ENCODE results near the gene CCDC178. TPM values are rescaled to one million over a fixed set of nuclear protein-coding genes. Genes with fewer than 3 reads are reported as not detected.

CCDC178 gene
- total and polyA plus RNA-seq, 2 donors (not counting 3 experiments of a cell fraction or from before 2014, with no cell fraction given) = 0.80 to 1.6 TPM

DNA sequence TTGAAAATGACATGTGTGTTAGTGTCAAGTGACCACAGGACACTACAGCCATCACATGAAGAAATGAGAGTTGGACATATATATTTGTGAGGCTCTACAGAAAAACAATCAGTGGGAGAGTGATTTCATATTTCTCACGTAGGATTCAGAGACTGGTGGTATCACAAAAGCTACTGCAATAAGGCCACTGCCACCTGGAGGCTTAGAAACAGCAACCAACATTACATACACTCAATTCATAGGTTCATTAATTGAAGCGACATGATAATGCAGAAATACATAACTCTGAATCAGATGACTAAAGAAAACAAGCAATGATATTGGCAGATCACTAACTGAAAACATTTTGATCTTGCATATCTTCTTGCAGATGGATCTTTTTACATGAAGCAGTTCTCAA lies 419.6 kb downstream of the CCDC178 start:
- ChIA-PET CTCF (no interaction called here), POLR2A (no interaction called here)
- H3K4me3 ChIP-seq (replicated peaks in 1 of 3; ENCODE audit: insufficient read depth in 1 of 3, low read depth in 1 of 3, low read length in 3 of 3) = no peak overlapping the region
- FAIRE-seq = no peak
- no peak for DNase-seq (ENCODE audit: low read depth, low spot score)
- H3K9me3 ChIP-seq (replicated peaks; ENCODE audit: control insufficient read depth, insufficient read depth, low read length) = no peaks in the 10 kb centered on the region
- H3K4me2 ChIP-seq (ENCODE audit: insufficient read depth, low read length) = no peak overlapping the region
- H3K27me3 ChIP-seq (ENCODE audit: control insufficient read depth in 2 of 2, insufficient read depth in 2 of 2, low read length in 2 of 2) = no peaks in the 10 kb centered on the region
- no peak overlapping the region for H3K9ac ChIP-seq (replicated peaks; ENCODE audit: extremely low read depth, insufficient read depth, low read length)
- intact Hi-C loops (cut with micrococcal nuclease) (no loop called here), dilution Hi-C loops (cut with MboI; ENCODE audit: extremely low pct_ligation_motif_present, low sequenced_read_pairs) (no loop called here)
- no peaks in the 10 kb centered on the region for H3K4me1 ChIP-seq (ENCODE audit: control insufficient read depth, extremely low read depth, insufficient read depth, low read length)
- BruUV-seq (replicated peaks) = no TSS peak
- H2AFZ ChIP-seq (ENCODE audit: low read depth, low read length) = no peak overlapping the region
- no peaks in the 10 kb centered on the region for H3K79me2 ChIP-seq (ENCODE audit: control insufficient read depth, insufficient read depth, low read length)
- no peak overlapping the region for H3K27ac ChIP-seq (ENCODE audit: insufficient read depth, low read depth, low read length)
- H3K36me3 ChIP-seq (ENCODE audit: control insufficient read depth in 2 of 2, extremely low read depth in 1 of 2, insufficient read depth in 2 of 2, low read length in 2 of 2) = no peaks in the 10 kb centered on the region
- no peak for TF ChIP-seq MYC (IDR thresholded peaks at IDR 0.05; ENCODE audit: low read depth, low read length)
- no peaks in the 10 kb centered on the region for H4K20me1 ChIP-seq (replicated peaks; ENCODE audit: control insufficient read depth, extremely low read depth, insufficient read depth, low read length)
- no peaks in the 10 kb centered on the region for H3K9me1 ChIP-seq (replicated peaks; ENCODE audit: control insufficient read depth, extremely low read depth, insufficient read depth, low read length)

DNA sequence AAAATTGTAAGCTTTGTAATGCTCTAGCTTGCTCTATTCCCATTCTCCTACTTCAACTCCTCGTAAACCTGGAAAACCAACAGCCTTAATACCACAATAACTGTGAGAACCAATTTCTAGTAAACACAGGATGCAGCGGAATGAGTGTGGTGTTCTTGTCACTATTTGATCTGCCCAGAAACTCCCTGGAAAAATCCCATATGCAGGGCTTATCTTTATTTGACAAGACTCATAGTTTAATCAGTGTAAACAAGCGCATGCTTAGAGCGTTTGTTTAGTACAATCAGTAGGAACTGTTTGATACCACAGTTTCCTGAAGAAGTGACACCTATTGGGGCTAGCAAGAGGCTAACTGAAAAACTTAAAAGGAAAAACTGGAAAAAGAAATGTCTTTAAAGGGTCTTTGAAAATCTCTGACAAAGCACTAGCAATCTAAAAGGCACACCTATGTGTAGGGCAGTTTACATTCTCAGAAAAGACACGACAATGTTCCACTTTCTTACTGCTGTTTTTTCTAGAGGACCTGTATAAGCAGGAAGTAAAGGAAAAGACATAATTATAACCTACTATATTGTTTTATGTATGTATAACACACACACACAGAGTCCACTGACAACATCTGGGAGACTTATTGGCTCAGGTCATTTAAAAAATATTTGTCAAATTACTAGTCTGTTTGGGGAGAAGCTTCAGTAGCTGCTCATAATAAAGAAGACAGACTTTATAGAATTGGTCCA lies 426.3 kb downstream of the CCDC178 start:
- DNase-seq (ENCODE audit: low read depth, low spot score) = peak; percentile 96
- H3K9me3 ChIP-seq (replicated peaks; ENCODE audit: control insufficient read depth, insufficient read depth, low read length) = no peaks in the 10 kb centered on the region
- no peaks in the 10 kb centered on the region for H3K27me3 ChIP-seq (ENCODE audit: control insufficient read depth in 2 of 2, insufficient read depth in 2 of 2, low read length in 2 of 2)
- peak overlapping the region; percentile 24 for H3K9ac ChIP-seq (replicated peaks; ENCODE audit: extremely low read depth, insufficient read depth, low read length)
- peaks cover 37% of the 10 kb centered on the region for H3K4me1 ChIP-seq (ENCODE audit: control insufficient read depth, extremely low read depth, insufficient read depth, low read length)
- peak overlapping the region in 1 of 3 experiments; percentile 19 for H3K4me3 ChIP-seq (replicated peaks in 1 of 3; ENCODE audit: insufficient read depth in 1 of 3, low read depth in 1 of 3, low read length in 3 of 3)
- BruUV-seq (replicated peaks) = no TSS peak
- H2AFZ ChIP-seq (ENCODE audit: low read depth, low read length) = peak overlapping the region; percentile 67
- FAIRE-seq = peak; percentile 74
- intact Hi-C loops (cut with micrococcal nuclease) = loop anchor here (2.0 to 5.0 kb wide), 7 partner anchors 21 to 188 kb away; no protein-coding TSS in a partner anchor
- no peaks in the 10 kb centered on the region for H3K79me2 ChIP-seq (ENCODE audit: control insufficient read depth, insufficient read depth, low read length)
- no peaks in the 10 kb centered on the region for H3K36me3 ChIP-seq (ENCODE audit: control insufficient read depth in 2 of 2, extremely low read depth in 1 of 2, insufficient read depth in 2 of 2, low read length in 2 of 2)
- H3K9me1 ChIP-seq (replicated peaks; ENCODE audit: control insufficient read depth, extremely low read depth, insufficient read depth, low read length) = no peaks in the 10 kb centered on the region
- TF ChIP-seq POLR2AphosphoS5 (IDR thresholded peaks at IDR 0.05; ENCODE audit: insufficient read depth, low read depth, low read length) (peak; percentile 85), FOS (IDR thresholded peaks at IDR 0.05; ENCODE audit: borderline replicate concordance, insufficient read depth, low read length) (peak; percentile 31), GATA2 (IDR thresholded peaks at IDR 0.05; ENCODE audit: insufficient read depth, insufficient read length, low read depth, low read length) (peak; percentile 94), MYC (IDR thresholded peaks at IDR 0.05; ENCODE audit: low read depth, low read length) (no peak), JUN (IDR thresholded peaks at IDR 0.05; ENCODE audit: borderline replicate concordance, insufficient read depth, insufficient read length, low read depth) (no peak), EZH2 (IDR thresholded peaks at IDR 0.05; ENCODE audit: borderline replicate concordance, low read depth, low read length, severe bottlenecking) (no peak), POLR2A (IDR thresholded peaks at IDR 0.05; ENCODE audit: low read depth, low read length) (peak; percentile 57)
- TF ChIP-seq, protein P1, sequence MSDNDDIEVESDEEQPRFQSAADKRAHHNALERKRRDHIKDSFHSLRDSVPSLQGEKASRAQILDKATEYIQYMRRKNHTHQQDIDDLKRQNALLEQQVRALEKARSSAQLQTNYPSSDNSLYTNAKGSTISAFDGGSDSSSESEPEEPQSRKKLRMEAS (IDR thresholded peaks at IDR 0.05; ENCODE audit: insufficient read depth, insufficient read length) = no peak
- TF ChIP-seq, protein P2, sequence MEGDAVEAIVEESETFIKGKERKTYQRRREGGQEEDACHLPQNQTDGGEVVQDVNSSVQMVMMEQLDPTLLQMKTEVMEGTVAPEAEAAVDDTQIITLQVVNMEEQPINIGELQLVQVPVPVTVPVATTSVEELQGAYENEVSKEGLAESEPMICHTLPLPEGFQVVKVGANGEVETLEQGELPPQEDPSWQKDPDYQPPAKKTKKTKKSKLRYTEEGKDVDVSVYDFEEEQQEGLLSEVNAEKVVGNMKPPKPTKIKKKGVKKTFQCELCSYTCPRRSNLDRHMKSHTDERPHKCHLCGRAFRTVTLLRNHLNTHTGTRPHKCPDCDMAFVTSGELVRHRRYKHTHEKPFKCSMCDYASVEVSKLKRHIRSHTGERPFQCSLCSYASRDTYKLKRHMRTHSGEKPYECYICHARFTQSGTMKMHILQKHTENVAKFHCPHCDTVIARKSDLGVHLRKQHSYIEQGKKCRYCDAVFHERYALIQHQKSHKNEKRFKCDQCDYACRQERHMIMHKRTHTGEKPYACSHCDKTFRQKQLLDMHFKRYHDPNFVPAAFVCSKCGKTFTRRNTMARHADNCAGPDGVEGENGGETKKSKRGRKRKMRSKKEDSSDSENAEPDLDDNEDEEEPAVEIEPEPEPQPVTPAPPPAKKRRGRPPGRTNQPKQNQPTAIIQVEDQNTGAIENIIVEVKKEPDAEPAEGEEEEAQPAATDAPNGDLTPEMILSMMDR (IDR thresholded peaks at IDR 0.05; ENCODE audit: extremely low read depth in 1 of 2, insufficient read depth in 1 of 2, low read depth in 1 of 2, low read length in 2 of 2) = no peak
- POLR2A ChIA-PET = no interaction called here
- peak overlapping the region; percentile 87 for H3K27ac ChIP-seq (ENCODE audit: insufficient read depth, low read depth, low read length)
- peak overlapping the region; percentile 85 for H3K4me2 ChIP-seq (ENCODE audit: insufficient read depth, low read length)
- dilution Hi-C loops (cut with MboI; ENCODE audit: extremely low pct_ligation_motif_present, low sequenced_read_pairs) = no loop called here
- CTCF ChIA-PET = interaction anchor here (0.9 to 1.0 kb wide), 2 partner anchors 9 to 31 kb away, joined by 3 read pairs; no protein-coding TSS in a partner anchor
- no peaks in the 10 kb centered on the region for H4K20me1 ChIP-seq (replicated peaks; ENCODE audit: control insufficient read depth, extremely low read depth, insufficient read depth, low read length)
